ENCODE measurements around the gene MYT1.
"Not testable (repeated sequence)": the region's sequence is repeated elsewhere in the genome, so short reads cannot be mapped to it uniquely, and the experiment has no call there.

The MYT1 gene

GRCh38 chr20:64232794-64233193 lies 68.5 kb downstream of the MYT1 start:
- DNase-seq (ENCODE audit: low spot score) (peak; percentile 78), ATAC-seq (ENCODE audit: low read depth) (peak; percentile 9; the same call in 2 of the 3 replicates)
- no peak overlapping the region for H3K27ac ChIP-seq (ENCODE audit: poor library complexity, severe bottlenecking)
- TF ChIP-seq CTCF (IDR thresholded peaks at IDR 0.05; ENCODE audit: poor library complexity, severe bottlenecking), result no peak
- H3K27me3 ChIP-seq (ENCODE audit: insufficient read depth, poor library complexity, severe bottlenecking), result no peaks in the 10 kb centered on the region
- no peaks in the 10 kb centered on the region for H3K9me3 ChIP-seq (ENCODE audit: severe bottlenecking)
- H3K4me1 ChIP-seq (ENCODE audit: insufficient read depth, poor library complexity, severe bottlenecking), result no peaks in the 10 kb centered on the region
- no peaks in the 10 kb centered on the region for H3K36me3 ChIP-seq (ENCODE audit: low read depth)
- H3K4me3 ChIP-seq (ENCODE audit: severe bottlenecking), result no peak overlapping the region

GRCh38 chr20:64233725-64234124 lies 69.5 kb downstream of the MYT1 start:
- Histone ChIP-seq H3K27ac (ENCODE audit: poor library complexity, severe bottlenecking) (no peak overlapping the region), H3K4me1 (ENCODE audit: insufficient read depth, poor library complexity, severe bottlenecking) (no peaks in the 10 kb centered on the region), H3K27me3 (ENCODE audit: insufficient read depth, poor library complexity, severe bottlenecking) (no peaks in the 10 kb centered on the region), H3K4me3 (ENCODE audit: severe bottlenecking) (no peak overlapping the region), H3K9me3 (ENCODE audit: severe bottlenecking) (no peaks in the 10 kb centered on the region), H3K36me3 (ENCODE audit: low read depth) (no peaks in the 10 kb centered on the region)
- ATAC-seq (ENCODE audit: low read depth) (no peak), DNase-seq (ENCODE audit: low spot score) (peak; percentile 71)
- TF ChIP-seq CTCF (IDR thresholded peaks at IDR 0.05; ENCODE audit: poor library complexity, severe bottlenecking), result no peak

- ATAC-seq (ENCODE audit: low read depth), result no peak
- H3K36me3 ChIP-seq (ENCODE audit: low read depth), result no peaks in the 10 kb centered on the region
- H3K27me3 ChIP-seq (ENCODE audit: insufficient read depth, poor library complexity, severe bottlenecking), result no peaks in the 10 kb centered on the region
- peak; percentile 77 for DNase-seq (ENCODE audit: low spot score)
- H3K9me3 ChIP-seq (ENCODE audit: severe bottlenecking), result no peaks in the 10 kb centered on the region
- H3K27ac ChIP-seq (ENCODE audit: poor library complexity, severe bottlenecking), result no peak overlapping the region
- no peak overlapping the region for H3K4me3 ChIP-seq (ENCODE audit: severe bottlenecking)
- H3K4me1 ChIP-seq (ENCODE audit: insufficient read depth, poor library complexity, severe bottlenecking), result no peaks in the 10 kb centered on the region
- TF ChIP-seq CTCF (IDR thresholded peaks at IDR 0.05; ENCODE audit: poor library complexity, severe bottlenecking), result no peak
These were observed 70.1 kb downstream of the MYT1 start for GRCh38 chr20:64234291-64234791.

- H3K4me3 ChIP-seq (ENCODE audit: severe bottlenecking); ATAC-seq (ENCODE audit: low read depth); H3K27ac ChIP-seq (ENCODE audit: poor library complexity, severe bottlenecking); H3K4me1 ChIP-seq (ENCODE audit: insufficient read depth, poor library complexity, severe bottlenecking); H3K9me3 ChIP-seq (ENCODE audit: severe bottlenecking); H3K36me3 ChIP-seq (ENCODE audit: low read depth); H3K27me3 ChIP-seq (ENCODE audit: insufficient read depth, poor library complexity, severe bottlenecking): not testable (repeated sequence)
- peak; percentile 81 for DNase-seq (ENCODE audit: low spot score)
These were observed 70.8 kb downstream of the MYT1 start for GRCh38 chr20:64234921-64235565.

GRCh38 chr20:64236137-64237088 lies 72.2 kb downstream of the MYT1 start:
- Histone ChIP-seq H3K27me3 (ENCODE audit: insufficient read depth, poor library complexity, severe bottlenecking) (no peaks in the 10 kb centered on the region), H3K36me3 (ENCODE audit: low read depth) (no peaks in the 10 kb centered on the region), H3K27ac (ENCODE audit: poor library complexity, severe bottlenecking) (no peak overlapping the region), H3K4me3 (ENCODE audit: severe bottlenecking) (no peak overlapping the region), H3K9me3 (ENCODE audit: severe bottlenecking) (no peaks in the 10 kb centered on the region), H3K4me1 (ENCODE audit: insufficient read depth, poor library complexity, severe bottlenecking) (no peaks in the 10 kb centered on the region)
- no peak for TF ChIP-seq CTCF (IDR thresholded peaks at IDR 0.05; ENCODE audit: poor library complexity, severe bottlenecking)
- DNase-seq (ENCODE audit: low spot score), result peak; percentile 74
- ATAC-seq (ENCODE audit: low read depth), result no peak

All from RWPE2 (cell line).